Kidney (tissue), 14 donors: ENCODE results near the gene OR2W1. TPM values are rescaled to one million over a fixed set of nuclear protein-coding genes. Genes with fewer than 3 reads are reported as not detected.

Experiments
- DNase-seq, 5 donors: peaks; one replicate each; pipeline ENCODE4 v3.0.0-alpha.2; 2013 to 2020
- FAIRE-seq: peaks from 2 replicates; lab custom pipeline; 2012; peaks lifted over from hg19 to GRCh38; lab: Jason Lieb, UNC
- H3K27ac ChIP-seq, 2 donors: one replicate each; pipeline ENCODE4 v1.7.0; 2013; ENCODE audit warnings: low read depth in 2 of 2, low read length in 2 of 2, inconsistent platforms in 1 of 2
- H3K27me3 ChIP-seq: one replicate; pipeline ENCODE4 v1.7.1; 2013; ENCODE audit warnings: low read length, inconsistent platforms; ENCODE audit not compliant: control insufficient read depth, insufficient read depth
- H3K36me3 ChIP-seq, 3 donors: one replicate each; pipeline versions ENCODE4 v1.7.0 to v1.7.1; 2013; ENCODE audit warnings: low read length in 3 of 3, control low read depth in 1 of 3, inconsistent platforms in 1 of 3; ENCODE audit not compliant: insufficient read depth in 3 of 3, control insufficient read depth in 2 of 3
- H3K4me1 ChIP-seq, 3 donors: one replicate each; pipeline versions ENCODE4 v1.7.0 to v1.7.1; 2013; ENCODE audit warnings: low read length in 3 of 3, inconsistent platforms in 1 of 3, low read depth in 1 of 3; ENCODE audit not compliant: control insufficient read depth in 2 of 3, insufficient read depth in 2 of 3
- H3K4me3 ChIP-seq, 3 donors: one replicate each; pipeline versions ENCODE4 v1.7.0 to v1.8.1; 2013; ENCODE audit warnings: low read length in 3 of 3, control low read depth in 1 of 3, inconsistent platforms in 1 of 3
- H3K9ac ChIP-seq, 3 donors: one replicate each; pipeline versions ENCODE4 v1.7.0 to v1.7.1; 2013; ENCODE audit warnings: low read length in 3 of 3, control low read depth in 1 of 3, inconsistent platforms in 1 of 3
- H3K9me3 ChIP-seq, 3 donors: one replicate each; pipeline versions ENCODE4 v1.7.0 to v1.7.1; 2013; ENCODE audit warnings: low read length in 3 of 3, control low read depth in 1 of 3, inconsistent platforms in 1 of 3; ENCODE audit not compliant: control insufficient read depth in 2 of 3, insufficient read depth in 1 of 3
- CTCF ChIP-seq: IDR thresholded peaks from 3 replicates; pipeline ENCODE4 v1.5.1; 2012; ENCODE audit warnings: mild to moderate bottlenecking, moderate library complexity, borderline replicate concordance; ENCODE audit not compliant: insufficient read depth; ENCODE audit errors: extremely low read depth
- intact Hi-C: fragments of 100-400 bp; cut with DNase I; formaldehyde crosslinking; loops from one replicate; pipeline ENCODE4 v1.11.1; 2022
- polyA plus RNA-seq: library from polyadenylated mRNA; stranded (reverse); fragments of 350-450 nt; fragmentation: Illumina TruSeq; extraction: RNeasy Lipid Tissue Mini Kit (QIAGEN cat#74804); gene quantifications from one replicate; pipeline ENCODE4 v1.2.3, GENCODE V29; 2014; ENCODE audit warnings: low read depth, low replicate concordance; ENCODE audit not compliant: insufficient read depth
- total RNA-seq: library from RNA; stranded (reverse); fragmentation: NEBNext Ultra II Directional; extraction: Animal tissue kit (Norgen Biotek cat#: 25700); gene quantifications from one replicate; pipeline ENCODE4 v1.2.1, GENCODE V29; 2021
- donor health status: control.
- donor health status: control.
- donor health status: control.
- donor health status: control.
- donor health status: control.
- donor health status: DM: yes; HTN: yes; CAD: no.
- donor health status: Normal renal cell carcinoma (clear cell type).

Gene OR2W1
- total and polyA plus RNA-seq, 2 donors from 2014 or later, result not detected

- H3K9ac ChIP-seq, result no peak overlapping the region
- intact Hi-C loops, result no loop called here
- FAIRE-seq, result no peak
Measured at GRCh38 chr6:29008089-29008488, 36.9 kb downstream of the OR2W1 start.

GRCh38 chr6:29005183-29005885, 39.6 kb downstream of the OR2W1 start, which contains the start of gene ZNF311:
Gene ZNF311 (minus strand): TSS chr6:29005315. CDS start chr6:29003954, 1,361 bp downstream.
- intact Hi-C loops, result no loop called here
- no peak within 1 kb of the TSS for H3K27ac ChIP-seq
- no peaks in the 10 kb centered on the region for H3K4me1 ChIP-seq
- no peak for FAIRE-seq
- no peaks in the 10 kb centered on the region for H3K9me3 ChIP-seq
- H3K36me3 ChIP-seq, result no peaks in the 10 kb centered on the region
- peak; percentile 59 to 96 (median 73) for DNase-seq
- H3K27me3 ChIP-seq, result no peaks in the 10 kb centered on the region
- no peak for TF ChIP-seq CTCF
- H3K9ac ChIP-seq, result peak within 1 kb of the TSS in 2 of 3 donors; percentile 24 to 69
- H3K4me3 ChIP-seq, result peak within 1 kb of the TSS; percentile 60 to 80 (median 73)

More at GRCh38 chr6:29008089-29008488, 36.9 kb downstream of the OR2W1 start:
- no peaks in the 10 kb centered on the region for H3K9me3 ChIP-seq
- no peak for TF ChIP-seq CTCF
- peaks cover 8% of the 10 kb centered on the region for H3K27me3 ChIP-seq
- no peak overlapping the region for H3K4me3 ChIP-seq
- no peak overlapping the region for H3K27ac ChIP-seq
- no peak for DNase-seq
- no peaks in the 10 kb centered on the region for H3K36me3 ChIP-seq
- no peaks in the 10 kb centered on the region for H3K4me1 ChIP-seq

GRCh38 chr6:28996844-28997510, 48.0 kb downstream of the OR2W1 start:
- intact Hi-C loops, result no loop called here
- no peak for FAIRE-seq
- no peaks in the 10 kb centered on the region for H3K27me3 ChIP-seq
- H3K27ac ChIP-seq, result no peak overlapping the region
- TF ChIP-seq CTCF, result no peak
- H3K4me1 ChIP-seq, result no peaks in the 10 kb centered on the region
- H3K4me3 ChIP-seq, result no peak overlapping the region
- DNase-seq, result no peak
- no peaks in the 10 kb centered on the region for H3K9me3 ChIP-seq
- H3K9ac ChIP-seq, result no peak overlapping the region
- no peaks in the 10 kb centered on the region for H3K36me3 ChIP-seq
